HG03521 (cell line): ENCODE data around the gene ZBTB38.

Source experiments
- ATAC-seq: cut with Tn5 transposase; IDR thresholded peaks from one replicate; pipeline ENCODE4 v1.9.1; 2021; ENCODE audit warnings: mild to moderate bottlenecking, moderate library complexity; ENCODE audit not compliant: unreplicated experiment

Gene ZBTB38

DNA sequence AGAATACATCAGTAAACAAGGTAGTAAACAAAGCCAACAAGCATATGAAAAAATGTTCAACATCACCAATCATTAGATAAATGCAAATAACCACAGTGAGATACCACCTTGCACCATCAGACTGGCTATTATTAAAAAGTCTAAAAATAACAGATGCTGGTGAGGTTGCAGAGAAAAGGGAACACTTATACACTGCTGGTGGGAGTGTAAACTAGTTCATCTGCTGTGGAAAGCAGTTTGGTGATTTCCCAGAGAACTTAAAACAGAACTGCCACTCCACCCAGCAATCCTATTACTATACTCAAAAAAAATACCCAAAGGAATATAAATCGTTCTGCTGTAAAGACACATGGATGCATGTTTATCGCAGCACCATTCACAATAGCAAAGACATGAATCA, 30.3 kb upstream of the ZBTB38 start:
- ATAC-seq = no peak

DNA sequence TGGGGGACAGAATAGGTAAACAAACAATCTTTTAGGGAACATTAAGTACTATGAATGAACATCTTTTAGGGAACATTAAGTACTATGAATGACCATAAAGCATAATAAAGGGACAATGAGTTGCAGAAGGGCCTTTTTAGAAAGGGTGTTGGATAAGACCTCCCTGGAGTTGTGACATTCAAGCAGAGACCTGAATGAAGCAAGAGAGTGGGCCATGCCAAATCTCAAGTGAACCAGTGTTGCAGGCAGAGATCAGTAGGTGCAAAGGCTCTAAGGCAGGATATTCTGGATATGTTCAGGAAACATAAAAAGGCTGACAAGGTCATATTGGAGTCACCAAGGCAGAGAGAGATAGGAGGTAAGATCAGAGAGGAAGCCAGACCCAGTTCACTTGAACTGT, 29.4 kb upstream of the ZBTB38 start:
- ATAC-seq = no peak

GRCh38 chr3:141341536-141341935, 26.8 kb upstream of the ZBTB38 start:
- no peak for ATAC-seq

DNA sequence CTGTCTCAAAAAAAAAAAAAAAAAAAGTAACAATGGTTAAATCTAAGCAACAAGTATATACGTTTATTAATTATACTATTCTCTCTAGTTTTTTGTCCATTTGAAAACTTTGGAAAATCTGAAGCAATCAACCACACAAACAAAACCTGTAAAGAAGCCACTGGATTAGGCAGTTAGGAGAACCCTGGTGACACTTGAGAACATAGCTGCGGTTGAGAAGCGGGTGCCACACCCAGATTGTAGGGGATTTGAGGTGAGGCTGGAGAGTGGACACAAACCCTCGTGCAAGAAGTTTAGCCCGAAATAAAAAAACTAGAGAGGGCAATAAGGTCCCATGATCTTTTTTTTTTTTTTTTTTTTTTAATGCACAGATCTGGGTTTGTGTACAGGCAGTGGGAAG, 25.9 kb upstream of the ZBTB38 start:
- ATAC-seq = no peak

GRCh38 chr3:141343077-141343476, 25.2 kb upstream of the ZBTB38 start:
- no peak for ATAC-seq

GRCh38 chr3:141343865-141344271, 24.4 kb upstream of the ZBTB38 start:
- ATAC-seq = no peak

DNA sequence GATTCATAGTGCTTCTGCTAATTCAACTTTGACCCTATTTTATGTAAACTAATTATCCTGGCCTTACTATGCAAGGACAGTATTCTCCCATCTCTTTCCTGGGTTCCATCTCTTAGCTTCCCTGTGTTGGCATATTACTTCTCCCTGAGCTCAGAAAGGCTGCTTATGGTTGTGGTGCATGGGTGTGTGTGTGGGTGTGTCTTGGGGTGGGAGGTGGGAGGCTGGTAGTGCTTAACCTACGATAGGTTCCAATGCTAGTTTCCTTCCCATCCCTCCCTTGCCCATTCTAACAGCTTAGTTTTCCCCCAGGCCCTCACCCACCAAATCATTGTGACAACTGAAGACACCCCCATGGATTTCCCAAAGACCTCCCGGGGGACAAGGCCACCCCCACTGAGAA, 22.8 kb upstream of the ZBTB38 start:
- ATAC-seq = no peak

- no peak for ATAC-seq
These were observed 22.3 kb upstream of the ZBTB38 start for GRCh38 chr3:141346007-141346406.

GRCh38 chr3:141346418-141346817, 21.9 kb upstream of the ZBTB38 start:
- no peak for ATAC-seq

DNA sequence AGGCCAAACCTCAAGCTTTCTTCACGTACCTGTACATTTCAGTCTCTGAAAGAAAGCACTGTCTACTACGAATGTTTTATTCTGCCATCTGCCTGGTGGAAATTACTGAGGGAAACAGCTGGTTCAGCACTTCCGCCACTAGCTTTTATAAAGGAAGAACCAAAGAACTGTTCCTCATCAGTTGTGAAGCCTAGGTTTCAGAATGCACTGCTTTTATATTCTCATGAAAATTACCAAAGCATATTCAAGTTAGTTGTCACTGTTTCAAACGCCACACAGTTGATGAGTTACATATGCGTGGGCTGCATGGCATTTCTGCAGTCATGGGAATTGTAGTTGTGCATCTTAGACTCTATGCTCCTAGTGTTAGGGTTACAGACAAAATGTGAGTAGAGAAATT, 21.5 kb upstream of the ZBTB38 start:
- ATAC-seq = no peak

DNA sequence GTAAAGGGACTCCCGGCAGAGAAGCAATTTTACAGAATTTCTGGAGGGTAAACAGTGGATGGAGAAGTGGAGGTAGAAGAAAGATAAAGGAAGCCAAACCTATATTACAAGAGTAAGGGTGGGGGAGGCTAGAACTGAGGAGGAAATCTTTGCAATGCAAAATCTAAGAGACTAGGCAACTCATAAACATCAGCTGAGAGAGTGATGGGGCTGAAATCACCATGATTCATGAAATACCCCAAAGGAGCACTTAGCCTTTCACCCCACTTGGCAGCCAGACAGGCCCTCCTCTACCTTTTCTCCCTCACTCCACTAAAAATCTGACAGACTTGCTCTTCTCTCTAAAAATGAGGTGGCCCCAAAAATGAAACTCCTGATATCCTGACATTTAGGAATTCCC, 19.5 kb upstream of the ZBTB38 start:
- ATAC-seq = no peak

GRCh38 chr3:141349711-141350110, 18.6 kb upstream of the ZBTB38 start:
- ATAC-seq = no peak

DNA sequence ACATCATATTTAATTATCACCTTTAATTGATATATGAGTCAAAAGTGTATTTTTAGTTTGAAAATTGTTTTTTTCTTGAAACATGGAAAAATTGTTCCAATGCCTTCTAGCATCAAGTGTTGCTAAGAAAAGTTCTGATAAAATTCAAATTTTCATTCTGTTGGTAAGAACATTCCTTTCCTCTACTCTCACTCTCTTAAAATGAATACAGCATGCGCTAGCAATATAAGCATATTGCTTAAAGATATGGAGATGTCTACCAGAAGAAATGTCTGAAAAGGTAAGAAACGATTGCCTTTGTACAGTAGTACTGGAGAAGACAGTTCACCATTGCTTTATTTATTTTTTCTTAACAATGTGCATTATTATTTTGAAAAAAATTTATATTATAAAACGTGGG, 17.6 kb upstream of the ZBTB38 start:
- ATAC-seq = no peak

GRCh38 chr3:141352262-141352984, 15.9 kb upstream of the ZBTB38 start:
- no peak for ATAC-seq

DNA sequence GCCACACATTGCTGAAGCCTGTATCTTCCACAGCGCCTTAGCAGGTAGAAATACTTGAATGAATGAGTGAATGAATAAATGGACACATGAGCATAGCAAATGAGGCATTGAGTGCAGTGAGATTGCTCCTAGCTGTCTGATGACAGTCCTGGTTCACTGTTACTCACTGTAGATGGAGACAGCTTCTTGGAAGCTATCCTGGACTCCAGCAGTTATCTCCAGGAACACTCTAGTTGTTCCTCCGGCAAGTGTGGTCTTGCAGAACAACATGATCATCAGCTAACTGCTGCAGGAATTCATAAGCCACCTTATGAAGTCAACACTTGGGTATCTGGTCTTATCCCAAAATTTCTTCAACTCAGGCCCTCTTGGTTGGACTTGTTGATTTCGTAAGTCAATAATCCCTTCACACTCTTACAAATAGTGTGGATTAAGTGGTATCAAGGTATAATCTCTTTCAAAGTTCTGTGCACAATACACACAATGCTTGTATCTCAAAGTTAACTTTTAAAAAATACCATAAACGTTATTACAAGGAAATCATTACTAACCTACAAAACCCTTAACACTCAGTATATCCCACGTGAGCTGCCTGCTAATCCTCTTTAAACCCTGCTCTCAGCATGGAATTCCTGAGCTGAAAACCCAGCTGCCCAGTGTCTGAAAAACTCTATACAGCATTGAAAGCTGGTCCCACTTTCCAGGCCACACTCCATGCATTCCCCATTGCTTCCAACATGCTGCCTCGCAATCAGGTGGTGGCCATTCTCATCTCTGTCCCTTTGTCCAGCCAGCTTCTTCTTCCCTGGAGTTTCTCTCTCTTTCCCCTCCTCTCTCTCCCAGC, 14.4 kb upstream of the ZBTB38 start:
- ATAC-seq = no peak

DNA sequence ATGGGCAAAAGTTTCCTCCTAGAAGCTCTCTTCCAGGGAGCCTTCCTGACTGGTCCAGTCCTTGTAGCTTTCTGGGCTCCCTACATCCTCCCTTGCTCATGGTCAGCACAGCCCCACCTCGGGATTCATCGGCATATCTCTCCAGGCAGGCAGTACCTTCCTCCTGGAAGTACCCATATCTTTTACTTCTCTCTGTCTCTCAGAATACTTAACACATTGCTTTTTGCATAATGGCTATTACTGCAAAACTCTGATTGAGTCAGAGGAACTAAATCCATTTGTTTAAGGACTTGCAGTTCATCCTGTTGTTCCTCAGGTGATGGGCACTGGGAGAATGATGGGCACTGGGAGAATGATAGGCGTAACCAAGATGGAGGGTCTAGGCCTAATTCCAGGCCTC, 13.8 kb upstream of the ZBTB38 start:
- ATAC-seq = no peak

- ATAC-seq = no peak
These were observed 13.1 kb upstream of the ZBTB38 start for GRCh38 chr3:141355242-141355641.

GRCh38 chr3:141356046-141356445, 12.3 kb upstream of the ZBTB38 start:
- ATAC-seq = no peak

DNA sequence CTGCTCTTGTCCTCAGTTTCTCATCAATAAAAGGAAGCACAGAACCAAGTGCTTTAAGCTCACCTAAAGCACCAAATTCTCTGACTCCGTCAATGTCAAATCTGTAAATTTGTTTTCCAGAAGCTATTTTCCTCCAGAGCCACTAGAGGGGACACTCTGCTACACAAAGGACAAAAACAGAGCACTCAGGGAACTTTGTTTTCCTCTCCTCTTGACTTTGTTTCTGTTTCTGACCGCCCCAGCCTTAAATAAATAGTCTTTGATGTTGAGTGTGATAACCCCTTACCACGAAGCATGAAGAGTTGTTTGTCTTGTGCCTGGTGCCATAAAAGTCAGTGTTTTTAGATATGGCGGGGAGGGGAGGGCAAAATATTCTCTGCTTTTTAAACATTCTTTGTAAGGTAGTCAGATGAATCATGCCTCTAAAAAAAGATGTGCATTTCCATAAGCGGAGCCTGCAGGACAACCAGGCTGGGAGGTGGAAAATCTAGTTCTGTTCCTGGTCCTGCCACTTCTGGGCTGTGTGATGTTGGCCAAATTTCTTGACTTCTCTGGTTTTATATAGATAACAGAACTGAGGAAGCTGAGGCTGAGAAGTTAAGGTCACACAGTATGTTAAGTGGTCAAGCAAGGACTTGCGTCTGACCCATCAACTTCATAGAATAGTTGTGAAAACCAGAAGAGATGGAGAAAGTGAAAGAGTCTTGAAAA, 7.3 kb upstream of the ZBTB38 start:
- ATAC-seq = no peak

- ATAC-seq = no peak
These were observed 5.6 kb upstream of the ZBTB38 start for GRCh38 chr3:141362736-141363135.

DNA sequence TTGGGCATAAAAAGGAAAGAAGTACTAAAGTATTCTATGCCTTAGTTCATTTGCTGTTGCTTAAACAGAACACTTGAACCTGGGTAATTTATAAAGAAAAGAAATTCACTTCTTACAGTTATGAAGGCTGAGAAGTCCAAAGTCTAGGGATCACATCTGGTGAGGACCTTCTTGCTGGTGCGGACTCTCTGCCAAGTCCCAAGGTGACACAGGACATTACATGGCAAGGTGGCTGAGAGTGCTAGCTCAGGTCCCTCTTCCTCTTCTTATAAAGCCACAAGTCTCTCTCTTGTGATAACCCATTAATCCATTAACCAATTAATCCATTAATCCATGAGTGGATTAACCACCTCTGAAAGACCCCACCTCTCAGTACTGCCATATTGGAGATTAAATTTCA, 3.1 kb upstream of the ZBTB38 start:
- ATAC-seq = no peak
